LNCaP clone FGC (cell line): Measurements from ENCODE around the gene SLC2A4.

ENCODE experiments used
- DNase-seq: peaks from one replicate; pipeline ENCODE4 v3.0.0-alpha.2; 2011; ENCODE audit warnings: low read depth
- H3K4me3 ChIP-seq: 2 replicates; pipeline ENCODE4 v1.5.1; 2011; ENCODE audit warnings: mild to moderate bottlenecking, low read depth, low read length, control low read depth
- CTCF ChIP-seq: IDR thresholded peaks from 2 replicates; pipeline ENCODE4 v1.5.1; 2012; ENCODE audit warnings: mild to moderate bottlenecking; ENCODE audit not compliant: control insufficient read depth, insufficient read depth; ENCODE audit errors: extremely low read depth

The SLC2A4 gene

DNA sequence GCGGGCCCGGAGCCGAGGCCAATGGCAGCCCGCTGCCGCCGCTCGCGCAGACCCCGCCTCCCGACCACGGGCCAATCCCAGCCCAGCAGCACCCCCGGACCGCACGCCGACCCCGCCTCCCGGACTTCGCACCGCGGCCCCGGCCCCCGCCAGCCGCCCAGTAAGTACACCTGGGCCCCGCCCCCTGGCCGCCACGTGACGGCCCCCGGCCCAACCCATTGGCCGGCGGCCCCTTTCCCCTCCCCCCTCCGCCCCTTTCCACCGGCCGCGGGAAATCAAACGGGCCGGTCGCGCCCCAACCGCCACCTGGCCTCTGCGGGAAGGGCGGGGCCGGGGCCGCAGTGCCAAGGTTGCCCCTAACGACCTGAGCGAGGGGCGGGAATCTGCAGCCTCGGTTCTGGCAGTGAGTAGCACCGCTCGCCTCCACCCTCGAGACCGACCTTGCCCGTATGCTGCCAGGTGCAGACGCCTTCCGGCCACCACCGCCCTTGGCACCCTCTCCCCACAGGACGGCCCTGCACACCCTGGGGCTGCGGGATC is 13.2 kb downstream of the SLC2A4 start, which contains the start of gene YBX2:
TSS of gene YBX2 (minus strand) at position 26 of the 540 bp plus-strand sequence. CDS start 139 bp downstream, outside the sequence.
- DNase-seq: no peak
- no peak for TF ChIP-seq CTCF
- H3K4me3 ChIP-seq: no peak within 1 kb of the TSS

DNA sequence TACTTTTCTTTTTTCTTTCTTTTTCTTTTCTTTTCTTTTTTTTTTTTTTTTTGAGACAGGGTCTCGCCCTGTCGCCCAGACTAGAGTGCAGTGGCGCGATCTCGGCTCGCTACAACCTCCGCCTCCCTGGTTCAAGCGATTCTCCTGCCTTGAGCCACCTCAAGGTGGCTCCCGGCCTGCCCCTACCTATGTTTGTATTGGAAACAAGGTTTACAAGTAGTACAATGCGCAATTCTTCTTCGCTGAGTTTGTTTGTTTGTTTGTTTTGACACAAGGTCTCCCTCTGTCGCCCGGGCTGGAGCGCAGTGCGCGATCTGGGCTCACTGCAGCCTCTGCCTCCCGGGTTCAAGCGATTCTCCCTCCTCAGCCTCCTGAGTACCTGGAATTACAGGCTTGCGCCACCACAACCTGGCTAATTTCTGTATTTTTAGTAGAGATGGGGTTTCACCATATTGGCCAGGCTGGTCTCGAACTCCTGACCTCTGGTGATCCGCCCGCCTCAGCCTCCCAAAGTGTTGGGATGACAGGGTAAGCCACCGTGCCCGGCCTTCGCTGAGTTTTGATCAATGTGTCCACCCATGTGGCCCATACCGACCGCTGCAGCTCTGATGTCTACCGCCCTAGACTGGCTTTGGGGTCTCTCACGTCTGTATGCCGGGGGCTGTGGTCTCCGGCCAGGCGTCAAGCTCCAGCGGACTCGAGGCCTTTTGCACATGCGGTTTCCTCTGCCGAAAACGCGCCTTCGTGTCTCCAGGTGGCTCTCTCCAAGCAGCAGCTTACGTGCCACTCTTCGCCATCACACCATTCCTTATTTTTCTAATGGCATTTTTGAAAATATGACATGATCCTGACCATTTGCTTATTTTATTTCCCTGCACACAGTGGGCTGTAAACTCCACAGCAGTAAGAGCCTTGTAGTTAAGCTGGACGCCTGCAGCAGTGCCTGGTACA is 14.0 kb downstream of the SLC2A4 start:
- no peak for TF ChIP-seq CTCF
- DNase-seq: no peak
- H3K4me3 ChIP-seq: no peak overlapping the region

- TF ChIP-seq CTCF: peak; percentile 82
- no peak for DNase-seq
- H3K4me3 ChIP-seq: no peak overlapping the region
These were observed 14.8 kb downstream of the SLC2A4 start for GRCh38 chr17:7296189-7296861.

DNA sequence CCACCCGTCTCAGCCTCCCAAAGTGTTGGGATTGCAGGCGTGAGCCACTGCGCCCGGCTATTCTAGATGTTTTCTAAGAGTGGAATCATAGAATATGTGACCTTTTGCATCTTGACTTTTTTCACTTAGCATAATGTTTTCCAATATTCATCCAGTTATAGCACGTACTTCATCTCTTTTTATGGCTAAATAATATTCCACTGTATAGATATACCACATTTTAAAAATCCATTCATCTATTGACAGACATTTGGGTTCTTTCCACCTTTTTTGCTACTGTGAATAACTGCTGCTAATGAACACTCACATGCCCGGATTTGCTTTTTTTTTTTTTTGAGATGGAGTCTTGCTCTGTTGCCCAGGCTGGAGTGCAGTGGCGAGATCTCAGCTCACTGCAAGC is 22.7 kb downstream of the SLC2A4 start:
- TF ChIP-seq CTCF: no peak
- no peak overlapping the region for H3K4me3 ChIP-seq

GRCh38 chr17:7306911-7307685 is 25.6 kb downstream of the SLC2A4 start, which contains the start of gene EIF5A:
Gene EIF5A, plus strand, starts transcription at chr17:7307628. Its CDS starts 2,008 bp downstream, at chr17:7309636.
- H3K4me3 ChIP-seq: peak within 1 kb of the TSS; percentile 66
- peak; percentile 97 for DNase-seq
- no peak for TF ChIP-seq CTCF

More for the DNA sequence above, 22.7 kb downstream of the SLC2A4 start:
- no peak for DNase-seq
